Thoracic aorta (tissue), 2 donors: ENCODE measurements around the gene SPTA1. TPM values are rescaled to one million over a fixed set of nuclear protein-coding genes. Genes with fewer than 3 reads are reported as not detected.

Experiments
- ATAC-seq: fragments of 150-250 bp; one replicate; pipeline ENCODE4 v1.8.0; 2017; ENCODE audit warnings: low read depth; ENCODE audit not compliant: insufficient number of reproducible peaks, low FRiP score
- DNase-seq: peaks from one replicate; pipeline ENCODE4 v3.0.0-alpha.2; 2020; ENCODE audit warnings: low spot score
- H3K27ac ChIP-seq, 2 donors: fragments of 200-600 bp; sonication (generic); 1 replicate in 1 of 2; 2 replicates in 1 of 2; pipeline ENCODE4 v1.5.1; 2016; ENCODE audit warnings: mild to moderate bottlenecking in 2 of 2, moderate library complexity in 2 of 2
- H3K27me3 ChIP-seq: fragments of 200-600 bp; sonication (generic); replicated peaks from 2 replicates; pipeline ENCODE4 v1.6.0; 2016; ENCODE audit warnings: mild to moderate bottlenecking; ENCODE audit not compliant: insufficient read depth
- H3K36me3 ChIP-seq: fragments of 200-600 bp; sonication (generic); one replicate; pipeline ENCODE4 v1.5.1; 2016
- H3K4me1 ChIP-seq, 2 donors: fragments of 200-600 bp; sonication (generic); 1 replicate in 1 of 2; 2 replicates in 1 of 2; pipeline versions ENCODE4 v1.5.1 to v1.6.0; 2016; ENCODE audit warnings: low read depth in 2 of 2, mild to moderate bottlenecking in 1 of 2; ENCODE audit not compliant: control insufficient read depth in 1 of 2
- H3K4me3 ChIP-seq: fragments of 200-600 bp; sonication (generic); 2 replicates; pipeline ENCODE4 v1.5.1; 2016; ENCODE audit warnings: mild to moderate bottlenecking
- H3K9me3 ChIP-seq: fragments of 200-600 bp; sonication (generic); 2 replicates; pipeline ENCODE4 v1.5.1; 2016
- CTCF ChIP-seq: fragments of 200-600 bp; sonication (generic); IDR thresholded peaks from one replicate; pipeline ENCODE4 v1.5.1; 2019; ENCODE audit warnings: antibody characterized with exemption
- total RNA-seq, 2 donors: library from RNA; depleted of rRNA; stranded (reverse); fragments of >200 nt; gene quantifications; one replicate each; pipeline versions ENCODE4 v1.1.0 to v1.2.3, GENCODE V29; 2016

SPTA1 gene
- total RNA-seq, 2 donors from 2014 or later, result not detected

GRCh38 chr1:158687037-158687436 is 522 bp upstream of the SPTA1 start:
- H3K4me3 ChIP-seq, result no peak overlapping the region
- ATAC-seq (no peak), DNase-seq (no peak)
- H3K4me1 ChIP-seq, result no peaks in the 10 kb centered on the region
- no peak overlapping the region for H3K27ac ChIP-seq
- no peaks in the 10 kb centered on the region for H3K27me3 ChIP-seq
- H3K36me3 ChIP-seq, result no peaks in the 10 kb centered on the region
- no peak for TF ChIP-seq CTCF
- H3K9me3 ChIP-seq, result no peaks in the 10 kb centered on the region

GRCh38 chr1:158685085-158685484 is 1.4 kb downstream of the SPTA1 start:
- H3K9me3 ChIP-seq, result no peaks in the 10 kb centered on the region
- ATAC-seq (no peak), DNase-seq (no peak)
- no peaks in the 10 kb centered on the region for H3K4me1 ChIP-seq
- H3K4me3 ChIP-seq, result no peak overlapping the region
- H3K27ac ChIP-seq, result no peak overlapping the region
- H3K36me3 ChIP-seq, result no peaks in the 10 kb centered on the region
- TF ChIP-seq CTCF, result no peak
- H3K27me3 ChIP-seq, result no peaks in the 10 kb centered on the region

GRCh38 chr1:158681606-158682005 is 4.9 kb downstream of the SPTA1 start:
- H3K4me1 ChIP-seq, result no peaks in the 10 kb centered on the region
- ATAC-seq (no peak), DNase-seq (no peak)
- TF ChIP-seq CTCF, result no peak
- H3K9me3 ChIP-seq, result no peaks in the 10 kb centered on the region
- no peak overlapping the region for H3K4me3 ChIP-seq
- no peak overlapping the region for H3K27ac ChIP-seq
- no peaks in the 10 kb centered on the region for H3K36me3 ChIP-seq
- H3K27me3 ChIP-seq, result no peaks in the 10 kb centered on the region

- Histone ChIP-seq H3K9me3 (no peaks in the 10 kb centered on the region), H3K36me3 (no peaks in the 10 kb centered on the region), H3K4me1 (no peaks in the 10 kb centered on the region), H3K27me3 (no peaks in the 10 kb centered on the region), H3K27ac (no peak overlapping the region), H3K4me3 (no peak overlapping the region)
- TF ChIP-seq CTCF, result no peak
- DNase-seq (no peak), ATAC-seq (no peak)
Measured at GRCh38 chr1:158679289-158679688, 7.2 kb downstream of the SPTA1 start.

- Histone ChIP-seq H3K9me3 (no peaks in the 10 kb centered on the region), H3K4me3 (no peak overlapping the region), H3K36me3 (no peaks in the 10 kb centered on the region), H3K27me3 (no peaks in the 10 kb centered on the region), H3K4me1 (no peaks in the 10 kb centered on the region), H3K27ac (no peak overlapping the region)
- TF ChIP-seq CTCF, result no peak
- DNase-seq, result no peak
- no peak for ATAC-seq
Measured at GRCh38 chr1:158675563-158676323, 10.8 kb downstream of the SPTA1 start.
